Left lung (tissue), 10 donors: ENCODE results near the gene NDUFC2. TPM values are rescaled to one million over a fixed set of nuclear protein-coding genes. Genes with fewer than 3 reads are reported as not detected.

Experiments used
- ATAC-seq: fragments of 200-7000 bp; cut with Tn5 transposase; one replicate; pipeline ENCODE4 v1.9.1; 2020; ENCODE audit warnings: moderate library complexity
- DNase-seq, 4 donors: peaks; one replicate each; pipeline ENCODE4 v3.0.0-alpha.2; 2013 to 2020
- H3K27ac ChIP-seq, 2 donors: fragments of 200-600 bp; sonication (generic) in 1 of 2; one replicate each; pipeline versions ENCODE4 v1.5.0 to v1.8.0; 2020 to 2021
- H3K27me3 ChIP-seq, 2 donors: fragments of 200-600 bp; sonication (generic) in 1 of 2; one replicate each; pipeline versions ENCODE4 v1.5.0 to v1.8.0; 2020 to 2021
- H3K36me3 ChIP-seq, 2 donors: fragments of 200-600 bp; sonication (generic) in 1 of 2; one replicate each; pipeline versions ENCODE4 v1.5.0 to v1.8.0; 2020 to 2021
- H3K4me1 ChIP-seq, 2 donors: fragments of 200-600 bp; one replicate each; pipeline ENCODE4 v1.8.0; 2021
- H3K4me3 ChIP-seq, 2 donors: fragments of 200-600 bp; sonication (generic) in 1 of 2; one replicate each; pipeline versions ENCODE4 v1.5.0 to v1.8.0; 2020 to 2021; ENCODE audit warnings: mild to moderate bottlenecking in 1 of 2
- H3K9me3 ChIP-seq, 2 donors: fragments of 200-600 bp; sonication (generic) in 1 of 2; one replicate each; pipeline versions ENCODE4 v1.5.0 to v1.8.0; 2020 to 2021
- intact Hi-C, 2 donors: fragments of 100-400 bp; cut with DNase I; formaldehyde crosslinking; loops; one replicate each; pipeline versions ENCODE4 v1.11.2 to v1.14.2; 2022
- polyA plus RNA-seq, 6 donors: library from polyadenylated mRNA; unstranded; fragments of 120-200 nt; gene quantifications; one replicate each; pipeline ENCODE4 v1.2.1, GENCODE V29; 2013; ENCODE audit not compliant: insufficient read length in 6 of 6
- total RNA-seq, 2 donors: library from RNA; stranded (reverse); fragmentation: NEBNext Ultra II Directional; extraction: Animal tissue kit (Norgen Biotek cat#: 25700); gene quantifications; one replicate each; pipeline ENCODE4 v1.2.1, GENCODE V29; 2021
- TF ChIP-seq, protein P1 (sequence below), 2 donors: fragments of 200-600 bp; sonication (generic) in 1 of 2; IDR thresholded peaks; one replicate each; pipeline versions ENCODE4 v1.5.0 to v1.8.0; 2021; ENCODE audit warnings: antibody characterized with exemption in 2 of 2
- donor health status: DM: no; HTN: yes; CAD: no.
- donor health status: DM: no; HTN: no; CAD: no.

The NDUFC2 gene
- total and polyA plus RNA-seq, 8 donors, result 120 to 224 (median 146) TPM

DNA sequence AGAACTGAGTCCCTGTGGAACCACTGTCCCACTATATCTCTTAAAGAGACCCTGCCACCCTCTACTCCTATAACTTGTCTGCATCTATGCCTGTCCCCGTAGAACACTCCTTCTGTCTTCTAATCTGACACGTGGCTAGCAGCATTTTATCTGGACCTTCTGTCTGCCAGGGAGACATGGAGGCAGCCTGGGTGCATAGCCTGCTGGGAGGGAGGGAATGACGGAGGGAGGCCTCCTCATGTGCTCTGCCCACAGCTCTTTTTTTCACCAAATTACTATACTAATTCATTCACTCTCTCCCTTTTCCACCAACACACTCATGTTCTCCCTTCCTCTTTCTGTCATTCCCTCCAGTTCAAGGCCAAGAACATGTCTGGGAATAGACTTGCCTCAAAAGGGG, 23.6 kb downstream of the NDUFC2 start:
- no peak for DNase-seq
- Histone ChIP-seq H3K36me3 (no peaks in the 10 kb centered on the region), H3K4me3 (no peak overlapping the region), H3K4me1 (peaks cover 0 to 2% of the 10 kb centered on the region in 2 donors), H3K27me3 (no peaks in the 10 kb centered on the region), H3K9me3 (no peaks in the 10 kb centered on the region), H3K27ac (no peak overlapping the region)
- TF ChIP-seq, protein P1, sequence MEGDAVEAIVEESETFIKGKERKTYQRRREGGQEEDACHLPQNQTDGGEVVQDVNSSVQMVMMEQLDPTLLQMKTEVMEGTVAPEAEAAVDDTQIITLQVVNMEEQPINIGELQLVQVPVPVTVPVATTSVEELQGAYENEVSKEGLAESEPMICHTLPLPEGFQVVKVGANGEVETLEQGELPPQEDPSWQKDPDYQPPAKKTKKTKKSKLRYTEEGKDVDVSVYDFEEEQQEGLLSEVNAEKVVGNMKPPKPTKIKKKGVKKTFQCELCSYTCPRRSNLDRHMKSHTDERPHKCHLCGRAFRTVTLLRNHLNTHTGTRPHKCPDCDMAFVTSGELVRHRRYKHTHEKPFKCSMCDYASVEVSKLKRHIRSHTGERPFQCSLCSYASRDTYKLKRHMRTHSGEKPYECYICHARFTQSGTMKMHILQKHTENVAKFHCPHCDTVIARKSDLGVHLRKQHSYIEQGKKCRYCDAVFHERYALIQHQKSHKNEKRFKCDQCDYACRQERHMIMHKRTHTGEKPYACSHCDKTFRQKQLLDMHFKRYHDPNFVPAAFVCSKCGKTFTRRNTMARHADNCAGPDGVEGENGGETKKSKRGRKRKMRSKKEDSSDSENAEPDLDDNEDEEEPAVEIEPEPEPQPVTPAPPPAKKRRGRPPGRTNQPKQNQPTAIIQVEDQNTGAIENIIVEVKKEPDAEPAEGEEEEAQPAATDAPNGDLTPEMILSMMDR (IDR thresholded peaks at IDR 0.05), result no peak
- no peak for ATAC-seq
- intact Hi-C loops, result no loop called here

DNA sequence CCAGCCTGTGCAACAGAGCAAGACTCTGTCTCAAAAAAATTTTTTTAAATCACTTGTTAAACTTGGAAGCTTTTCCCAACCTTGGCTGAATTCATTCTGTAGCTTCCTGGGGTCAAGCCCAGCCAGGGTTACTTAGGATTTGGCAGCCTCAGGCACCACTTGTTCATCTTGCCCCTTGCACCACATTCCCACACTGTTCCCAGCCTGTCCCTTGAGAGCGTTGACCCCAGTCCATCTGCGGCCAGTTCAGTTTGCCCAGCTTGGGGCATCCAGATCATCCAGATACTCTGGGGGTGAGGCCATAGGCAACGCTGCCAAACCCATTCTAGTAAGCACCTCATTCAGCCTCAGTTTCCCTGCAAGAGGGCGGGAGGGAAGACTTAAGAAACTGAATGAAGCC, 24.7 kb downstream of the NDUFC2 start:
- intact Hi-C loops, result no loop called here
- Histone ChIP-seq H3K36me3 (no peaks in the 10 kb centered on the region), H3K4me3 (no peak overlapping the region), H3K9me3 (no peaks in the 10 kb centered on the region), H3K27me3 (no peaks in the 10 kb centered on the region), H3K4me1 (no peaks in the 10 kb centered on the region), H3K27ac (no peak overlapping the region)
- DNase-seq (no peak), ATAC-seq (no peak)
- TF ChIP-seq, protein P1 (IDR thresholded peaks at IDR 0.05), result no peak

DNA sequence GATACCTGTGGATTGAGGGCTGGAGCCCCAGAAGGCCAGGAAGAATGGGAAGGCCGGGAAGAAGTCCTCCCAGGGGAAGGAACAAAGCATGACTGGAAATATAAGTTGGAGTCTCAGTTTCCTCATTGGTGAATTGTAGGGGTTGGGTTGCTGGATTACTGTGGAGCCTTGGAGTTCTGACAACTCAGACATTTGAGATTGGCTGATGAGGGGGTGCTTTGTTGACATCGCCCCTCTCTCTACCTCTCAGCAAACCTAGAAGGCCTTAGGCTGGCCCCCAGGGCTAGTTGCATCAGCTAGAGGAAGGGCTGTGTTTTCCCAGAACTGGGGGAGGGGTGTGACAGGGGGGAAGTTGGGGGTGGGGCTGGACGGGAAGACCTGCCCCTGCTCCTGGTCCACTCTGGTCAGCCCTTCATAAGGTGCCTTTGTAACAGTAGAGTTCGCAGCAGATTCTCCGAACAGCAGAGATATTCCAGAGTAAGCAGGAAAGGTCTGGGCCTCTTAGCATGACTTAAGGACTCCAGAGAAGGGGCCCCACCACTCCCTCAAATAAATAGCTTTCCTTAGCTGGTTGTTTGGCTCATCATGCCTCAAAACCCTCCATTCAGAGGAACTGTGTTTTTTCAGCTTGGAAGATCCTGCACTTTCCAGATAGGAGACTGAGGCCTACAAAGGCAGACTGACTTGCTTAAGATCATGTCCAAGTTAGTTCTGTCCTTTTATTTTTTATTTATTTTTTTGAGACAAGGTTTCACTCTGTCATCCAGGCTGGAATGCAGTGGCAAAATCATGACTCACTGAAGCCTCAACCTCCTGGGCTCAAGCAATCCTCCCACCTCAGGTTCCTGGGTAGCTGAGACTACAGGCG, 28.5 kb downstream of the NDUFC2 start:
- no peak overlapping the region for H3K4me3 ChIP-seq
- H3K4me1 ChIP-seq, result peaks cover 0 to 3% of the 10 kb centered on the region in 2 donors
- DNase-seq, result no peak
- ATAC-seq, result peak; percentile 10
- intact Hi-C loops, result no loop called here
- H3K27ac ChIP-seq, result no peak overlapping the region
- no peaks in the 10 kb centered on the region for H3K9me3 ChIP-seq
- H3K36me3 ChIP-seq, result no peaks in the 10 kb centered on the region
- TF ChIP-seq, protein P1 (IDR thresholded peaks at IDR 0.05), result no peak
- H3K27me3 ChIP-seq, result no peaks in the 10 kb centered on the region

DNA sequence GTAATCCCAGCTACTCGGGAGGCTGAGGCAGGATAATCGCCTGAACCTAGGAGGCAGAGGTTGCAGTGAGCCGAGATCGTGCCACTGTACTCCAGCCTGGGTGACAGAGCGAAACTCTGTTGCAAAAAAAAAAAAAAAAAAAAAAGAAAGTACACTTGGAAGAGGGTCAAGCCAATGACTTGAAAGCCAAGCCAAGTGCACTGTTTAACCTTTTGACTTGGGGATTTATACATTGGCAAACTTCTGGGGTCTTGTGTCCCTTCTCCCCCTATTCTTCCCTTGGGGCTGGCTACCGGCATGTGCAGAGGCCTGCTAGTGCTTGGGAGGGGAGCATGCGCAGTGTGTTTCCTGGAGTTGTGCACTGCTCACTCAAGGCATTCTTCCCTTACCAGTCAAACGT, 30.3 kb downstream of the NDUFC2 start:
- no peaks in the 10 kb centered on the region for H3K9me3 ChIP-seq
- TF ChIP-seq, protein P1 (IDR thresholded peaks at IDR 0.05), result no peak
- no peaks in the 10 kb centered on the region for H3K27me3 ChIP-seq
- intact Hi-C loops, result no loop called here
- peaks cover 7 to 15% of the 10 kb centered on the region in 2 donors for H3K4me1 ChIP-seq
- no peak for DNase-seq
- no peak overlapping the region for H3K4me3 ChIP-seq
- no peak for ATAC-seq
- no peaks in the 10 kb centered on the region for H3K36me3 ChIP-seq
- no peak overlapping the region for H3K27ac ChIP-seq

DNA sequence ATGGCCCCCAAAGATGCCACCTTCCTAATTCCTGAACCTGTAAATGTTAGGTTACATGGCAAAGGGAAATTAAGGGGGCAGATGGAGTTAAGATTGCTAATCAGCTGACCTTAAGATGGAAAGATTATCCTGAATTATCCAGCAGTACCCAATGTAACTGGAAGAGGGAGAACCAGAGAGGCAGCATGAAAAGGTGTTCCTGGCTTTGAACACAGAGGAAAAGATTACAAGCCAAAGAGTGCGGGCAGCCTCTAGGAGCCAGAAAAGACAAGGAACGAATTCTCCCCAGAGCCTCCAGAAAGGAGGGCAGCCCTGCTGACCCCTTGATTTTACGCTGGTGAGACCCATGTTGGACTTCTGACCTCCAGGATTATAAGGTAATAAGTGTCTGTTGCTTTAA, 31.1 kb downstream of the NDUFC2 start:
- Histone ChIP-seq H3K36me3 (no peaks in the 10 kb centered on the region), H3K27me3 (no peaks in the 10 kb centered on the region), H3K4me3 (no peak overlapping the region), H3K27ac (no peak overlapping the region), H3K9me3 (no peaks in the 10 kb centered on the region), H3K4me1 (peaks cover 7 to 15% of the 10 kb centered on the region in 2 donors)
- DNase-seq (no peak), ATAC-seq (no peak)
- TF ChIP-seq, protein P1 (IDR thresholded peaks at IDR 0.05), result no peak
- intact Hi-C loops, result no loop called here
